Measurements from ENCODE around the gene S100A14. TPM values are rescaled to one million over a fixed set of nuclear protein-coding genes. Genes with fewer than 3 reads are reported as not detected.

Gene S100A14
- total and polyA plus RNA-seq, 12 donors = 0.32 to 2.2 (median 0.88) TPM; not detected in 7

- 80 to 87% (median 84%) methylated on average over 18 to 22 of the region's 22 CpGs for whole genome bisulfite sequencing, 4 donors
- Histone ChIP-seq H3K27ac (peak overlapping the region in 3 of 5 donors; percentile 40 to 90 (median 69)), H3K4me1 (replicated peaks in 1 of 2) (peaks cover 29 to 38% of the 10 kb centered on the region in 2 donors), H3K4me3 (no peak overlapping the region), H3K36me3 (replicated peaks in 1 of 2) (no peaks in the 10 kb centered on the region), H3K27me3 (no peaks in the 10 kb centered on the region), H3K9me3 (replicated peaks in 1 of 3) (no peaks in the 10 kb centered on the region)
- intact Hi-C loops (cut with DNase I) = loop anchor here (2.0 to 5.0 kb wide), 4 partner anchors 35 to 59 kb away; no protein-coding TSS in a partner anchor
- no peak for TF ChIP-seq CTCF (IDR thresholded peaks at IDR 0.05)
- no peak for TF ChIP-seq POLR2A (IDR thresholded peaks at IDR 0.05)
- DNase-seq = peak in 1 of 7 donors; percentile 21
Observed at GRCh38 chr1:153567621-153568366, 48.3 kb downstream of the S100A14 start.

- Histone ChIP-seq H3K27ac (peak overlapping the region; percentile 23 to 96 (median 90)), H3K4me3 (no peak overlapping the region), H3K4me1 (replicated peaks in 1 of 2) (peaks cover 26 to 34% of the 10 kb centered on the region in 2 donors), H3K27me3 (no peaks in the 10 kb centered on the region), H3K9me3 (replicated peaks in 1 of 3) (no peaks in the 10 kb centered on the region), H3K36me3 (replicated peaks in 1 of 2) (no peaks in the 10 kb centered on the region)
- DNase-seq = peak; percentile 96 to 99 (median 99)
- TF ChIP-seq POLR2A (IDR thresholded peaks at IDR 0.05) (peak; percentile 21 to 83), CTCF (IDR thresholded peaks at IDR 0.05) (no peak)
- WGBS, 4 donors = 35 to 50% (median 42%) methylated on average over 15 to 16 of the region's 16 CpGs
- intact Hi-C loops (cut with DNase I) = loop anchor here (2.0 to 5.0 kb wide), 3 partner anchors 34 to 54 kb away; no protein-coding TSS in a partner anchor
Observed at GRCh38 chr1:153566414-153567371, 49.4 kb downstream of the S100A14 start.

- no peak within 1 kb of the TSS for H3K4me3 ChIP-seq
- peak; percentile 66 to 84 (median 79) for DNase-seq
- 33 to 63% (median 37%) methylated on average over 4 to 8 of the region's 8 CpGs for WGBS, 4 donors
Observed at GRCh38 chr1:153565529-153566374, 50.4 kb downstream of the S100A14 start, which contains the start of gene S100A2. Gene S100A2, minus strand, starts transcription at chr1:153565844. Its CDS starts 1,967 bp downstream, at chr1:153563877.

More at GRCh38 chr1:153565529-153566374, 50.4 kb downstream of the S100A14 start, which contains the start of gene S100A2:
- intact Hi-C loops (cut with DNase I) = loop anchor here (2.0 to 5.0 kb wide), 3 partner anchors 33 to 53 kb away; no protein-coding TSS in a partner anchor
- peak within 1 kb of the TSS; percentile 23 to 96 (median 90) for H3K27ac ChIP-seq
- peak in 1 of 2 donors; percentile 33 for TF ChIP-seq POLR2A (IDR thresholded peaks at IDR 0.05)
- no peak for TF ChIP-seq CTCF (IDR thresholded peaks at IDR 0.05)
- peaks cover 26 to 34% of the 10 kb centered on the region in 2 donors for H3K4me1 ChIP-seq (replicated peaks in 1 of 2)
- H3K9me3 ChIP-seq (replicated peaks in 1 of 3) = no peaks in the 10 kb centered on the region
- no peaks in the 10 kb centered on the region for H3K36me3 ChIP-seq (replicated peaks in 1 of 2)
- H3K27me3 ChIP-seq = no peaks in the 10 kb centered on the region

Other genes with a start within 250 kb of the S100A14 start
- 1 to 10 TPM in 6 of 9 donors, not detected in 3; 1.1 to 4.6 (median 1.6) TPM for gene S100A12, start 240.7 kb downstream of the S100A14 start, total RNA-seq
- 1 to 10 TPM; 4.7 to 9.1 (median 5.9) TPM for gene S100A12, start 240.7 kb downstream of the S100A14 start, polyA plus RNA-seq
- gene S100A8, start 225.3 kb downstream of the S100A14 start, total RNA-seq = 100 to 1,000 TPM in 2 of 9 donors, 10 to 100 TPM in 6, 1 to 10 TPM in 1; 3.4 to 257 (median 55.0) TPM
- gene S100A8, start 225.3 kb downstream of the S100A14 start, polyA plus RNA-seq = 100 to 1,000 TPM in 2 of 3 donors, 10 to 100 TPM in 1; 27.6 to 231 (median 164) TPM
- gene S100A7A, start 199.8 kb downstream of the S100A14 start, total RNA-seq = not detected
- not detected for gene S100A7A, start 199.8 kb downstream of the S100A14 start, polyA plus RNA-seq
- not detected for gene S100A7, start 155.7 kb downstream of the S100A14 start, total RNA-seq
- gene S100A7, start 155.7 kb downstream of the S100A14 start, polyA plus RNA-seq = not detected
- gene S100A6, start 80.3 kb downstream of the S100A14 start, total RNA-seq = 100 to 1,000 TPM in 8 of 9 donors, 10 to 100 TPM in 1; 39.4 to 609 (median 369) TPM
- 1,000 to 10,000 TPM in 2 of 3 donors, 100 to 1,000 TPM in 1; 121 to 4,129 (median 3,763) TPM for gene S100A6, start 80.3 kb downstream of the S100A14 start, polyA plus RNA-seq
- gene S100A5, start 75.4 kb downstream of the S100A14 start, total RNA-seq = under 1 TPM in 1 of 9 donors, not detected in 8; 0.17 TPM
- not detected for gene S100A5, start 75.4 kb downstream of the S100A14 start, polyA plus RNA-seq
- 100 to 1,000 TPM in 4 of 9 donors, 10 to 100 TPM in 4, 1 to 10 TPM in 1; 7.9 to 291 (median 88.0) TPM for gene S100A4, start 70.5 kb downstream of the S100A14 start, total RNA-seq
- 100 to 1,000 TPM in 2 of 3 donors, 10 to 100 TPM in 1; 26.7 to 742 (median 455) TPM for gene S100A4, start 70.5 kb downstream of the S100A14 start, polyA plus RNA-seq
- 1 to 10 TPM in 2 of 9 donors, under 1 TPM in 3, not detected in 4; 0.28 to 2.9 (median 0.54) TPM for gene S100A3, start 67.1 kb downstream of the S100A14 start, total RNA-seq
- 1 to 10 TPM in 2 of 3 donors, not detected in 1; 1.9 to 3.8 TPM for gene S100A3, start 67.1 kb downstream of the S100A14 start, polyA plus RNA-seq
- 10 to 100 TPM in 1 of 9 donors, 1 to 10 TPM in 5, under 1 TPM in 2, not detected in 1; 0.31 to 44.1 (median 1.2) TPM for gene S100A2, start 50.5 kb downstream of the S100A14 start, total RNA-seq
- gene S100A2, start 50.5 kb downstream of the S100A14 start, polyA plus RNA-seq = 1 to 10 TPM in 2 of 3 donors, under 1 TPM in 1; 0.48 to 4.2 (median 3.8) TPM
- 100 to 1,000 TPM in 2 of 9 donors, 10 to 100 TPM in 7; 26.2 to 126 (median 71.3) TPM for gene S100A16, start 3.2 kb downstream of the S100A14 start, total RNA-seq
- 100 to 1,000 TPM in 1 of 3 donors, 10 to 100 TPM in 2; 61.5 to 128 (median 95.3) TPM for gene S100A16, start 3.2 kb downstream of the S100A14 start, polyA plus RNA-seq
- 100 to 1,000 TPM in 7 of 9 donors, 10 to 100 TPM in 2; 57.6 to 289 (median 126) TPM for gene S100A13, start 11.2 kb upstream of the S100A14 start, total RNA-seq
- 100 to 1,000 TPM; 185 to 266 (median 235) TPM for gene S100A13, start 11.2 kb upstream of the S100A14 start, polyA plus RNA-seq
- 1 to 10 TPM in 3 of 9 donors, under 1 TPM in 2, not detected in 4; 0.55 to 3.8 (median 1.8) TPM for gene S100A1, start 12.1 kb upstream of the S100A14 start, total RNA-seq
- 10 to 100 TPM in 2 of 3 donors, 1 to 10 TPM in 1; 1.1 to 12.3 (median 10.9) TPM for gene S100A1, start 12.1 kb upstream of the S100A14 start, polyA plus RNA-seq
- gene CHTOP, start 17.7 kb upstream of the S100A14 start, total RNA-seq = 10 to 100 TPM; 35.5 to 74.9 (median 55.7) TPM
- gene CHTOP, start 17.7 kb upstream of the S100A14 start, polyA plus RNA-seq = 10 to 100 TPM; 59.1 to 83.3 (median 71.2) TPM
- 100 to 1,000 TPM in 3 of 9 donors, 10 to 100 TPM in 6; 48.3 to 176 (median 79.4) TPM for gene SNAPIN, start 42.4 kb upstream of the S100A14 start, total RNA-seq
- gene SNAPIN, start 42.4 kb upstream of the S100A14 start, polyA plus RNA-seq = 10 to 100 TPM; 37.7 to 50.8 (median 40.6) TPM
- gene ILF2, start 54.7 kb upstream of the S100A14 start, total RNA-seq = 100 to 1,000 TPM in 6 of 9 donors, 10 to 100 TPM in 3; 77.7 to 249 (median 107) TPM
- gene ILF2, start 54.7 kb upstream of the S100A14 start, polyA plus RNA-seq = 100 to 1,000 TPM in 1 of 3 donors, 10 to 100 TPM in 2; 42.2 to 397 (median 45.6) TPM
- 10 to 100 TPM in 8 of 9 donors, 1 to 10 TPM in 1; 7.9 to 29.3 (median 19.3) TPM for gene NPR1, start 62.4 kb upstream of the S100A14 start, total RNA-seq
- 10 to 100 TPM; 10.4 to 47.9 (median 39.4) TPM for gene NPR1, start 62.4 kb upstream of the S100A14 start, polyA plus RNA-seq
- gene INTS3, start 111.7 kb upstream of the S100A14 start, total RNA-seq = 10 to 100 TPM; 40.7 to 88.1 (median 54.3) TPM
- 100 to 1,000 TPM in 2 of 3 donors, 10 to 100 TPM in 1; 60.2 to 148 (median 114) TPM for gene INTS3, start 111.7 kb upstream of the S100A14 start, polyA plus RNA-seq
- gene SLC27A3, start 159.1 kb upstream of the S100A14 start, total RNA-seq = 10 to 100 TPM in 7 of 9 donors, 1 to 10 TPM in 2; 9.5 to 25.4 (median 14.1) TPM
- gene SLC27A3, start 159.1 kb upstream of the S100A14 start, polyA plus RNA-seq = 10 to 100 TPM; 11.7 to 85.0 (median 62.3) TPM

All from adrenal gland (tissue), 12 donors.